Measurements from ENCODE around the gene ENDOU. TPM values are rescaled to one million over a fixed set of nuclear protein-coding genes. Genes with fewer than 3 reads are reported as not detected.

The ENDOU gene
- polyA plus RNA-seq, 2 donors, result 101 to 139 TPM

GRCh38 chr12:47757840-47758583 is 32.7 kb upstream of the ENDOU start:
- H3K27me3 ChIP-seq (ENCODE audit: control insufficient read depth in 1 of 2, insufficient read depth in 2 of 2, low read length in 2 of 2), result no peaks in the 10 kb centered on the region
- no peaks in the 10 kb centered on the region for H3K36me3 ChIP-seq (ENCODE audit: control insufficient read depth in 2 of 2, insufficient read depth in 2 of 2, low read length in 1 of 2)
- H3K4me1 ChIP-seq (ENCODE audit: control insufficient read depth in 2 of 2, insufficient read depth in 2 of 2, low read length in 1 of 2), result peaks cover 9 to 27% of the 10 kb centered on the region in 2 donors
- H3K27ac ChIP-seq (ENCODE audit: low read depth in 2 of 2, low read length in 1 of 2), result peak overlapping the region; percentile 78 to 96
- peak overlapping the region; percentile 54 to 65 for H3K4me3 ChIP-seq (ENCODE audit: low read depth in 1 of 2, low read length in 2 of 2)
- H3K9me3 ChIP-seq (ENCODE audit: control insufficient read depth in 2 of 2, insufficient read depth in 1 of 2, low read depth in 1 of 2, low read length in 1 of 2), result no peaks in the 10 kb centered on the region
- 43 to 53% methylated on average over 20 of the region's 20 CpGs for WGBS, 2 donors

- peak overlapping the region; percentile 54 to 65 for H3K4me3 ChIP-seq (ENCODE audit: low read depth in 1 of 2, low read length in 2 of 2)
- no peaks in the 10 kb centered on the region for H3K9me3 ChIP-seq (ENCODE audit: control insufficient read depth in 2 of 2, insufficient read depth in 1 of 2, low read depth in 1 of 2, low read length in 1 of 2)
- H3K27ac ChIP-seq (ENCODE audit: low read depth in 2 of 2, low read length in 1 of 2), result peak overlapping the region in 1 of 2 donors; percentile 96
- H3K36me3 ChIP-seq (ENCODE audit: control insufficient read depth in 2 of 2, insufficient read depth in 2 of 2, low read length in 1 of 2), result no peaks in the 10 kb centered on the region
- H3K27me3 ChIP-seq (ENCODE audit: control insufficient read depth in 1 of 2, insufficient read depth in 2 of 2, low read length in 2 of 2), result no peaks in the 10 kb centered on the region
- peaks cover 9 to 27% of the 10 kb centered on the region in 2 donors for H3K4me1 ChIP-seq (ENCODE audit: control insufficient read depth in 2 of 2, insufficient read depth in 2 of 2, low read length in 1 of 2)
- WGBS, 2 donors, result 51 to 60% methylated on average over 7 of the region's 7 CpGs
These were observed 32.1 kb upstream of the ENDOU start for GRCh38 chr12:47757364-47757839.

DNA sequence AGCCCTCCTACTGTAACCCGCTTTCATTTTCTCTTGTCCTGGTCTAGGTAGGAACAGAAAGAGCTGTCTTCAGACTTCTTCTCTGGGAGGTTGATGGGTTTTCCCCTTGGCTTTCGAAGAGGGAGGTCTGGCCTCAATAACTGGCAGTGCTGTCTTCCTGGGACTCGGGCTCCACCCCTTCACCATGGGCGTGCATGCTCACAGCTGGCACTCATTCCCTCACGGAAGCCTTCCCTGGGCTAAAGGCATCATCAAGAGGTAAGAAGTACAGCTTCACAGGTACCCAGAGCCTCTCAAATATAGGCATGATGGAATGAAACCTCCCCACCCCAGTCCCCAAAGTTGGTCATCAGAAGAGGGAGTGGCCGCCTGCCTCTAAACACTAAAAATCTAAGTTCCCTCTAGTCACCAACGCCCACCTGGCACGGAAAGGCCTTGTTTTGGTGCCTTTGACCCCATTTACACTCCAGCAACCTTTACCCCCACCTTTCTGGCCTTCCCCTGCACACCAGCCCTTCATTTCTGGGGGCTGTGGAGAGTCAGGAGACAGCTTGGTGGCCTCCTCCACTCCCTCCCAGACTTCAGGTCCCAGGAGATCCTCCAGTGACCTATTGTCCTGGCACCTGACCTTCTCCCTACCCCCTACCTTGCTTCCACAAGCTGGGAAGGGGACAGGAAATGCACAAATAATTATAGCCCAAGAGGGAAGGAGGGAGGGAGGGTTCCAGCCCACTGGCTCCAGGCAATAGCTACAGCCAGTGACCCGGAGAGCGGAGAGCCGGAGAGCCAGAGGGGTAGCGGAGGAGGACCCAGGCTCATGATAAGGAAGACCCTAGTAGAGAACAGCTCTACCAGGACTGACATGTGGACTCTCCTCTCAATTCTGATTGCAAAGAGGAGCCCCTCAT is 30.6 kb upstream of the ENDOU start:
- Histone ChIP-seq H3K4me3 (ENCODE audit: low read depth in 1 of 2, low read length in 2 of 2) (peak overlapping the region in 1 of 2 donors; percentile 4), H3K4me1 (ENCODE audit: control insufficient read depth in 2 of 2, insufficient read depth in 2 of 2, low read length in 1 of 2) (peaks cover 9 to 39% of the 10 kb centered on the region in 2 donors), H3K36me3 (ENCODE audit: control insufficient read depth in 2 of 2, insufficient read depth in 2 of 2, low read length in 1 of 2) (no peaks in the 10 kb centered on the region), H3K27me3 (ENCODE audit: control insufficient read depth in 1 of 2, insufficient read depth in 2 of 2, low read length in 2 of 2) (no peaks in the 10 kb centered on the region), H3K27ac (ENCODE audit: low read depth in 2 of 2, low read length in 1 of 2) (peak overlapping the region; percentile 90 to 92), H3K9me3 (ENCODE audit: control insufficient read depth in 2 of 2, insufficient read depth in 1 of 2, low read depth in 1 of 2, low read length in 1 of 2) (no peaks in the 10 kb centered on the region)
- WGBS, 2 donors, result 55 to 58% methylated on average over 12 of the region's 12 CpGs

- Histone ChIP-seq H3K36me3 (ENCODE audit: control insufficient read depth in 2 of 2, insufficient read depth in 2 of 2, low read length in 1 of 2) (peaks cover 0 to 8% of the 10 kb centered on the region in 2 donors), H3K27me3 (ENCODE audit: control insufficient read depth in 1 of 2, insufficient read depth in 2 of 2, low read length in 2 of 2) (no peaks in the 10 kb centered on the region), H3K27ac (ENCODE audit: low read depth in 2 of 2, low read length in 1 of 2) (peak overlapping the region; percentile 83 to 92), H3K9me3 (ENCODE audit: control insufficient read depth in 2 of 2, insufficient read depth in 1 of 2, low read depth in 1 of 2, low read length in 1 of 2) (no peaks in the 10 kb centered on the region), H3K4me3 (ENCODE audit: low read depth in 1 of 2, low read length in 2 of 2) (no peak overlapping the region), H3K4me1 (ENCODE audit: control insufficient read depth in 2 of 2, insufficient read depth in 2 of 2, low read length in 1 of 2) (peaks cover 9 to 39% of the 10 kb centered on the region in 2 donors)
- WGBS, 2 donors, result 39 to 51% methylated on average over 3 of the region's 3 CpGs
These were observed 29.6 kb upstream of the ENDOU start for GRCh38 chr12:47754881-47755280.

GRCh38 chr12:47754126-47754525 is 28.8 kb upstream of the ENDOU start:
- no peaks in the 10 kb centered on the region for H3K27me3 ChIP-seq (ENCODE audit: control insufficient read depth in 1 of 2, insufficient read depth in 2 of 2, low read length in 2 of 2)
- no peaks in the 10 kb centered on the region for H3K9me3 ChIP-seq (ENCODE audit: control insufficient read depth in 2 of 2, insufficient read depth in 1 of 2, low read depth in 1 of 2, low read length in 1 of 2)
- WGBS, 2 donors, result 77 to 80% methylated on average over 4 of the region's 4 CpGs
- no peak overlapping the region for H3K4me3 ChIP-seq (ENCODE audit: low read depth in 1 of 2, low read length in 2 of 2)
- peak overlapping the region; percentile 92 to 97 for H3K27ac ChIP-seq (ENCODE audit: low read depth in 2 of 2, low read length in 1 of 2)
- H3K36me3 ChIP-seq (ENCODE audit: control insufficient read depth in 2 of 2, insufficient read depth in 2 of 2, low read length in 1 of 2), result peaks cover 0 to 13% of the 10 kb centered on the region in 2 donors
- H3K4me1 ChIP-seq (ENCODE audit: control insufficient read depth in 2 of 2, insufficient read depth in 2 of 2, low read length in 1 of 2), result peaks cover 9 to 37% of the 10 kb centered on the region in 2 donors

GRCh38 chr12:47753021-47754001 is 28.0 kb upstream of the ENDOU start:
- H3K4me1 ChIP-seq (ENCODE audit: control insufficient read depth in 2 of 2, insufficient read depth in 2 of 2, low read length in 1 of 2), result peaks cover 9 to 34% of the 10 kb centered on the region in 2 donors
- peaks cover 0 to 14% of the 10 kb centered on the region in 2 donors for H3K36me3 ChIP-seq (ENCODE audit: control insufficient read depth in 2 of 2, insufficient read depth in 2 of 2, low read length in 1 of 2)
- H3K9me3 ChIP-seq (ENCODE audit: control insufficient read depth in 2 of 2, insufficient read depth in 1 of 2, low read depth in 1 of 2, low read length in 1 of 2), result no peaks in the 10 kb centered on the region
- no peak overlapping the region for H3K4me3 ChIP-seq (ENCODE audit: low read depth in 1 of 2, low read length in 2 of 2)
- no peaks in the 10 kb centered on the region for H3K27me3 ChIP-seq (ENCODE audit: control insufficient read depth in 1 of 2, insufficient read depth in 2 of 2, low read length in 2 of 2)
- 34 to 57% methylated on average over 10 to 11 of the region's 11 CpGs for WGBS, 2 donors
- H3K27ac ChIP-seq (ENCODE audit: low read depth in 2 of 2, low read length in 1 of 2), result peak overlapping the region; percentile 92 to 97

- Histone ChIP-seq H3K4me3 (ENCODE audit: low read depth in 1 of 2, low read length in 2 of 2) (no peak overlapping the region), H3K27me3 (ENCODE audit: control insufficient read depth in 1 of 2, insufficient read depth in 2 of 2, low read length in 2 of 2) (no peaks in the 10 kb centered on the region), H3K4me1 (ENCODE audit: control insufficient read depth in 2 of 2, insufficient read depth in 2 of 2, low read length in 1 of 2) (peaks cover 4 to 29% of the 10 kb centered on the region in 2 donors), H3K9me3 (ENCODE audit: control insufficient read depth in 2 of 2, insufficient read depth in 1 of 2, low read depth in 1 of 2, low read length in 1 of 2) (no peaks in the 10 kb centered on the region), H3K36me3 (ENCODE audit: control insufficient read depth in 2 of 2, insufficient read depth in 2 of 2, low read length in 1 of 2) (peaks cover 0 to 20% of the 10 kb centered on the region in 2 donors), H3K27ac (ENCODE audit: low read depth in 2 of 2, low read length in 1 of 2) (peak overlapping the region; percentile 92 to 97)
- 44 to 63% methylated on average over 7 of the region's 7 CpGs for WGBS, 2 donors
These were observed 27.3 kb upstream of the ENDOU start for GRCh38 chr12:47752552-47752951.

DNA sequence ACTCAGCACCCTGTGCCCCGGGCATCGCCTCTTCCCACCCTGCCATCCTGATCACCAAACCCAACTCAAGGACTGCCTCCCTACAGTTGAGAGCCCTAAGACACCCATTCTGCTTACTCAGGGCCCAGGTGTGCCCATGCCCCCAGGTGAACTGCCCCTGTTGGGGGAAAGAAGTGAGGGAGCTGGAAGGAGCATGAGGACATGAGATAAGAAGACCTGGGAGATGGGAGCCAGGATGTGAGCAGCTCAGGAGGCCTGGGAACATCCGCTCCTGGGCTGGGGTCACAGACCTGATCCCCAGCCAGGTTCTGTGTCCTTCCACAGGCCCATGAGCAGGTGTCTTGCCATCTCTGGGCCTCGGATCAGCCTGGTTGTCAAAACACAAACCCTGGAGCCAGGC is 26.8 kb upstream of the ENDOU start:
- 71 to 74% methylated on average over 4 of the region's 4 CpGs for WGBS, 2 donors
- H3K36me3 ChIP-seq (ENCODE audit: control insufficient read depth in 2 of 2, insufficient read depth in 2 of 2, low read length in 1 of 2), result peaks cover 0 to 24% of the 10 kb centered on the region in 2 donors

More for the DNA sequence above, 26.8 kb upstream of the ENDOU start:
- Histone ChIP-seq H3K4me3 (ENCODE audit: low read depth in 1 of 2, low read length in 2 of 2) (no peak overlapping the region), H3K27ac (ENCODE audit: low read depth in 2 of 2, low read length in 1 of 2) (peak overlapping the region; percentile 92 to 95), H3K9me3 (ENCODE audit: control insufficient read depth in 2 of 2, insufficient read depth in 1 of 2, low read depth in 1 of 2, low read length in 1 of 2) (no peaks in the 10 kb centered on the region), H3K4me1 (ENCODE audit: control insufficient read depth in 2 of 2, insufficient read depth in 2 of 2, low read length in 1 of 2) (peaks cover 3 to 27% of the 10 kb centered on the region in 2 donors), H3K27me3 (ENCODE audit: control insufficient read depth in 1 of 2, insufficient read depth in 2 of 2, low read length in 2 of 2) (no peaks in the 10 kb centered on the region)

Data from esophagus (tissue), 2 donors.